Islet of Langerhans (tissue), 1 donor: ENCODE results near the gene VWA3A.

Source experiments
- FAIRE-seq: peaks from one replicate; lab custom pipeline; 2011; peaks lifted over from hg19 to GRCh38; lab: Jason Lieb, UNC

Gene VWA3A

DNA sequence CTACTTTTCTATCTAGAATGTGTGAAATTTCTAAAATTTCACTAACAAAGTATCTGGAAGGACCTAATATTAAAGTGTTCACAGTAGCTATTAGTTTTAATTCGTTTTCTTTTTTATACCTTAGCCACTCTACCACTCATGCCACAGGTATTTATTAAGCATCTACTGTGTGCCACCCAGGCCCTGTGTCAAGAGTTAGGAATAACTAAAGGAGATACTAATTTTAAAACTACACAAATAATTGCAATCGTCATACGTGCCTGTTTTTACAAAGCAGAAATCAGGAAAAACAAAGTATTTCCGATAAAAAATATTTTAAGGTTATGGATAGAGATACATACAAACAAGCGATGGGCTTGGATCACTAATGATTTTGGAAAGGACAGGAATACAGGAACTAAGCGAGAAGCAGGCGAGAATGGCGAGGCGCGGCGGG lies 113.3 kb downstream of the VWA3A start:
- no peak for FAIRE-seq

DNA sequence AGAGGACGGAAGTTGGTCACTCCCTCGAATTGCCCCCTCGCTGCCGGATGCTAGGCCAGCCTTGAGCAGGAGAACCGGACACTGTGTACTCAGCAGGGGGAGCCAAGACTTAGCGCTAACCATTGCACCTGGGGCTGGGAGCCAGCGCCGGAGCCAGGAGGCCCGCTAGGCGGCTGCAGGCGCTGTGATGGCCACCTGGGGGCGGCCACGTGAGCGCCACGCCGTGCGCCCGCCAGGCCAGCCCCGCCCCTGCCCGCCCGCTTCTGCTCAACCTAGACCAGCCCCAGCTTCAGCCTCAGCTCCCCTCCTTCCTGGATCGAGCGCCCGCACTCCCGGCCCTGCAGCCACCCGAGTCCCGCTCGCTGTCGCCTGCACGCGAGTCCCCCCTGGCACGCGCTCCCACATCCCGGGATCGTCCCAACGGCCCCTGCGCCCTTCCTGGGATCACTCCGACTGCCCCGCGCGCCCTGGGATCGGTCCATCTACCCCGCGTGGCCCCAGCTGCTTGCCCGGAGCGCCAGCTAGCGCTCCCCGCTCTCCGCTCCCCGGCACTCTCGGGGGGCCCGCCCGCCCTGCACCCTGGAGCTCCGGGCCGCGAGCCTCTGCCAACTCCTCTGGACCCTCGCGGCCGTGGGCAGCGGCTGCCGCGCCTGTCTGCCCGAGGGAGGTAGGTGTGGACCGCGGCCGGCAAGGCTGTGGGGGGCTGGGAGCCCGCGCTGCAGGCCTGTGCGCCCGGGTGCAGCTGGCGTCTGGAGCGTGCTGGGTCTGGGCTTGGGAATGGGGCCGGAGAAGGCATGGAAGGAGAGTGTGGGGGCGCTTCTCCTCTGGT lies 113.9 kb downstream of the VWA3A start, which contains the start of gene EEF2K:
Gene EEF2K, plus strand, starts transcription at position 266 of the 829 bp plus-strand sequence. CDS start 19,452 bp downstream, outside the sequence.
- no peak for FAIRE-seq
